ENCODE measurements around the gene ARHGAP44.

The ARHGAP44 gene

GRCh38 chr17:12887088-12887487 lies 97.8 kb downstream of the ARHGAP44 start:
- TF ChIP-seq, protein P1, sequence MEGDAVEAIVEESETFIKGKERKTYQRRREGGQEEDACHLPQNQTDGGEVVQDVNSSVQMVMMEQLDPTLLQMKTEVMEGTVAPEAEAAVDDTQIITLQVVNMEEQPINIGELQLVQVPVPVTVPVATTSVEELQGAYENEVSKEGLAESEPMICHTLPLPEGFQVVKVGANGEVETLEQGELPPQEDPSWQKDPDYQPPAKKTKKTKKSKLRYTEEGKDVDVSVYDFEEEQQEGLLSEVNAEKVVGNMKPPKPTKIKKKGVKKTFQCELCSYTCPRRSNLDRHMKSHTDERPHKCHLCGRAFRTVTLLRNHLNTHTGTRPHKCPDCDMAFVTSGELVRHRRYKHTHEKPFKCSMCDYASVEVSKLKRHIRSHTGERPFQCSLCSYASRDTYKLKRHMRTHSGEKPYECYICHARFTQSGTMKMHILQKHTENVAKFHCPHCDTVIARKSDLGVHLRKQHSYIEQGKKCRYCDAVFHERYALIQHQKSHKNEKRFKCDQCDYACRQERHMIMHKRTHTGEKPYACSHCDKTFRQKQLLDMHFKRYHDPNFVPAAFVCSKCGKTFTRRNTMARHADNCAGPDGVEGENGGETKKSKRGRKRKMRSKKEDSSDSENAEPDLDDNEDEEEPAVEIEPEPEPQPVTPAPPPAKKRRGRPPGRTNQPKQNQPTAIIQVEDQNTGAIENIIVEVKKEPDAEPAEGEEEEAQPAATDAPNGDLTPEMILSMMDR (IDR thresholded peaks at IDR 0.05; ENCODE audit: borderline replicate concordance, insufficient read depth, low read depth, low read length): no peak
- H3K4me3 ChIP-seq (ENCODE audit: low read depth, low read length): no peak overlapping the region

- TF ChIP-seq, protein P1 (IDR thresholded peaks at IDR 0.05; ENCODE audit: borderline replicate concordance, insufficient read depth, low read depth, low read length): no peak
- H3K4me3 ChIP-seq (ENCODE audit: low read depth, low read length): no peak overlapping the region
These were observed 107.0 kb downstream of the ARHGAP44 start for GRCh38 chr17:12896180-12896785.

DNA sequence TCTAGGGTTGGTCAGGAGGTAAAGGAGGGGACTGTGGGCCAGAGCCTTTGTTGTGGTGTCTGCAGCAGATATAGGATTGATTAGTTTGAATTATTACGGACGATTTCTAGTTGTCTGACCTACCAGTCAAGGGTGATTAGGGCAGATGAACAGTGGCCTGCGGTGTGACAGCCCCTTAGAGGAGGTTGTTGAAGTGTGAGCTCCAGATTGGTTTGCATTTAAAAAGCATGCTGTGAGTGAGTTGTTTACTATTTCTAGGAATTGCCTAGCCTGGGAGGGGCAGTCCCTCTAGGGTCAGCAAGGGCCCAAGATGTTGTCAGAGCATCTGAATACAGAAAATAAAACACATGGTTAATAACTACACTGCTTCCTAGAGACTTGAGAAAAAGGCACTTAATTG lies 108.8 kb downstream of the ARHGAP44 start:
- TF ChIP-seq, protein P1 (IDR thresholded peaks at IDR 0.05; ENCODE audit: borderline replicate concordance, insufficient read depth, low read depth, low read length): no peak

DNA sequence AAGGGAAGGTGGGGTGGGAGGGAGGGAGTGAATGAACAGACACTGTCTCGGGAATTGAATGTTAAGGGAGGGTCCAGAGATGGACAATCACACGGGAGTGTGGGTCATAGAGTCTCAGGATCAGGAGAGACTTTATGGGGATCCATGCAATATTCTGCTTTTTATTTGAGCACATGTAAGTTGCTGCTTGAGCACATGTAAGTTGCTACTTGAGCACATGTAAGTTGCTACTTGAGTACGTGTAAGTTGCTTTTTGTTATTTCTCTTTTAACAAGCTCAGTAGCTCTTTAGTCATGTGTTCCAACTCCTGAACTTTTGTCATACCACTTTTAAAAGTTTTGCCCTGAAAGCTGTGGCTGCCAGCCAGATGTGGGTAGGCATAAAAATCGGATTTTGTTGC lies 110.3 kb downstream of the ARHGAP44 start:
- no peak overlapping the region for H3K4me3 ChIP-seq (ENCODE audit: low read depth, low read length)
- TF ChIP-seq, protein P1 (IDR thresholded peaks at IDR 0.05; ENCODE audit: borderline replicate concordance, insufficient read depth, low read depth, low read length): no peak

More for the DNA sequence above, 108.8 kb downstream of the ARHGAP44 start:
- no peak overlapping the region for H3K4me3 ChIP-seq (ENCODE audit: low read depth, low read length)

- TF ChIP-seq, protein P1 (IDR thresholded peaks at IDR 0.05; ENCODE audit: borderline replicate concordance, insufficient read depth, low read depth, low read length): no peak
- no peak overlapping the region for H3K4me3 ChIP-seq (ENCODE audit: low read depth, low read length)
These were observed 111.2 kb downstream of the ARHGAP44 start for GRCh38 chr17:12900474-12900873.

- TF ChIP-seq, protein P1 (IDR thresholded peaks at IDR 0.05; ENCODE audit: borderline replicate concordance, insufficient read depth, low read depth, low read length): no peak
- H3K4me3 ChIP-seq (ENCODE audit: low read depth, low read length): no peak overlapping the region
These were observed 112.7 kb downstream of the ARHGAP44 start for GRCh38 chr17:12902046-12902445.

DNA sequence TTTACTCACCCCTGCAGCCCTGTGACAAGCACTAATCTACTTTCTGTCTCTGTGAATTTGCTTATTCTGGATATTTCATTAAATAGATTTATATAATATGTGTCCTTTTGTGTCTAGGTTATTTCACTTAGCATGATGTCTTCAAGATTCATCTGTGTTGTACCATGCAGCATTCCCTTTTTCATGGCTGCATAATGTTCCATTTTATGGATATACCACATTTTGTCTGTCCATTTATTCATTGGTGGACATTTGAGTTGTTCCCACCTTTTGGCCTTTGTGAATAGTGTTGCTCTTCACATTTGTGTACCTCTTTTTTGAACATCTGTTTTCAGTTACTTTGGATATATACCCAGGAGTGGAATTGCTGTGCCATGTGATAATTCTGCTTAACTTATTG lies 118.2 kb downstream of the ARHGAP44 start:
- no peak overlapping the region for H3K4me3 ChIP-seq (ENCODE audit: low read depth, low read length)
- TF ChIP-seq, protein P1 (IDR thresholded peaks at IDR 0.05; ENCODE audit: borderline replicate concordance, insufficient read depth, low read depth, low read length): no peak
